ENCODE results near the gene SUMO3.
A peak's percentile ranks its signal among the peaks of the same experiment; 100 is the strongest.

SUMO3 gene

DNA sequence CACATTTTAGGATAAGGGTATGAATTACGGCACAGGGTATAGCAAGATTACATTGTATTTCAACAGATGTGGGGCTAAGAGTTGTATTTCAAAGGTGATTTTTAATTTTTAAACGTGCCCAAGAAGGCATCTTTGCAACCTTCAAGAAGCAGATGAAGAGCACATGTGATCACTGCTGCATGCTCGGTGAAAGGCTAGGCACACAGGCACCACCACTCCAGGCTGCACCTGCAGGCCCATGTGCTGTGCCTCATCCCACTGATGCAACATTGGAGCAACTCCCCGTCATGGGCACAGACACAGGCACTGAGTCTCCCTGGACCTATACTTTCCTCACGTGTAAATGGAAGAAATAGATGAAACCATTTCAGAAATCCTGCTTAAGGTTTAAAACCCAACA, 39.8 kb downstream of the SUMO3 start:
- DNase-seq = no peak

DNA sequence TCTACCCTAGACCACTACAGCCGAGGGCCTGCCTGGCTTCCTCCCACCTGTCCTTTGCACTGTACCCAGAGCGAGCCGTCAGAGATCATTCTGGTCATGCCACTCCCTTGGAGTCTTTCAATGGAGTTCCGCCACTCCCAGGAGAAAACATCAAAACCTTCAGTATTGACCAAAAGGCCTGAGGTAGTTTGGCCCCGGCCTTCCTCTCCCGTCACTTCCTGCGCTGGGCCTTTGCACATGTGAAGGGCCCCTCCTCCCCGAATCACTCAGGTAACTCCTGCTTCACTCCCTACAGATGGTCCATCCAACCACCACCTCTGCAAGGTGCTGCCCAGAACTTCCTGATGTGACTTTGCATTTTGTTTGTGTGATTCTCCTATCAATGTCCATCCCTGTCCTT, 42.9 kb downstream of the SUMO3 start:
- DNase-seq = no peak

DNA sequence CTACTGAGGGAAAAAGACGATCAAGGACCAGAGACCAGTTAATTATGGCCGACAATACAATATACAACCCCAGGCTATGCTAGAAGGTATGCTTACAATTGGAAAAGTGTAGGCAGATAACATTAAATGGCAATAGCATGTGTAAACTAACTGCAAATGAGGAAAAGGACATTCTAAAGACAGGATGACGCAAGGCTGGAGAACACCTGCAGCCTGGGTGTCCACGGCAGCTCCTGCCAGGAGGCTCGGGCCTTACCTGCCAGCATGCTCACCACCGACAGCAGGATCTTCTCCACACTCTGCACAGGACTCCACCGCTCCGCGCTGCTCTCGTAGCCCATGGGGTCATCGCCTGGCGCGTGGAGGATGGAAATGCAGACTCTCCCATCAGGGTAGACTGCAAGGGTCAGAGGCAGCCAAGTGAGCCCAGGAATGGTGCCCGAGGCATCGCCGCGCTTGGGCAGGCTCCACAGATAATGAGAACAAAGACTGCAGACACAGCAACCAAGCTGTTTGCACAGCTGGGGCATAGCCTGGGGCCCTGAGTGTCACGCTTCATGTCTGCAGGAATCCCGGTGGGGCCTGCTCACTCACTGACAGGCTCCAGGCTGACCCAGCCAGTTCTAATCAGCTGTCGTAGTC, 44.5 kb downstream of the SUMO3 start:
- DNase-seq = no peak

DNA sequence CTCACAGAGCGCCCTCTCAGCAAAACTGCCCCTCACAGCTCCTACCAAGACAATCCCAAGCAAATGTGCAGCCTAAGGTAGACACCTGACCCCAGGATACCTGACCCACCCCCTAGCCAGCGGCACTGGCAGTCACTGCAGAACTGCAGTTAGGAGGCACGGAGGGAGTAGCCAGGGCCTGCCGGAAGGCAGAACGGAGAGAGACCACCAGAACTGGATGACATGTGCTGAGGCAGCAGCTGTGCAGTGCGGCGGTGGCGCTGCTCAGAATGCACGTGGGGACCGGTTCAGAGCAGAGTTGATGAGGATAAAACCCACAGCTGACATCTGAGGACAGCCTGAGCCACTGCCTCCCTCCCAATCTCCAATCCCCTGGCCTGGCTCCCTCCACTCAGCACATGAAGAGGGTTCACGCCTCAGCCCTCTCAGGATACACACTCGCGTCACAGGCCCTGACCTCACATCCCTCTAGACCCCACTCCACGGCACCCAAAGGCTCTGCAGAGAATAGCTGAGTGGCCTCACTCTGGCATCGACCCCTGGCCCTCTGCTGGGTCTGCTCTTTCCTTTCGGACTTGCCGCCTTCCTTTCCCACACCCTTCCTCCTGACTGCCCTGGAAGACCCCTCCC, 45.9 kb downstream of the SUMO3 start:
- DNase-seq = no peak

DNA sequence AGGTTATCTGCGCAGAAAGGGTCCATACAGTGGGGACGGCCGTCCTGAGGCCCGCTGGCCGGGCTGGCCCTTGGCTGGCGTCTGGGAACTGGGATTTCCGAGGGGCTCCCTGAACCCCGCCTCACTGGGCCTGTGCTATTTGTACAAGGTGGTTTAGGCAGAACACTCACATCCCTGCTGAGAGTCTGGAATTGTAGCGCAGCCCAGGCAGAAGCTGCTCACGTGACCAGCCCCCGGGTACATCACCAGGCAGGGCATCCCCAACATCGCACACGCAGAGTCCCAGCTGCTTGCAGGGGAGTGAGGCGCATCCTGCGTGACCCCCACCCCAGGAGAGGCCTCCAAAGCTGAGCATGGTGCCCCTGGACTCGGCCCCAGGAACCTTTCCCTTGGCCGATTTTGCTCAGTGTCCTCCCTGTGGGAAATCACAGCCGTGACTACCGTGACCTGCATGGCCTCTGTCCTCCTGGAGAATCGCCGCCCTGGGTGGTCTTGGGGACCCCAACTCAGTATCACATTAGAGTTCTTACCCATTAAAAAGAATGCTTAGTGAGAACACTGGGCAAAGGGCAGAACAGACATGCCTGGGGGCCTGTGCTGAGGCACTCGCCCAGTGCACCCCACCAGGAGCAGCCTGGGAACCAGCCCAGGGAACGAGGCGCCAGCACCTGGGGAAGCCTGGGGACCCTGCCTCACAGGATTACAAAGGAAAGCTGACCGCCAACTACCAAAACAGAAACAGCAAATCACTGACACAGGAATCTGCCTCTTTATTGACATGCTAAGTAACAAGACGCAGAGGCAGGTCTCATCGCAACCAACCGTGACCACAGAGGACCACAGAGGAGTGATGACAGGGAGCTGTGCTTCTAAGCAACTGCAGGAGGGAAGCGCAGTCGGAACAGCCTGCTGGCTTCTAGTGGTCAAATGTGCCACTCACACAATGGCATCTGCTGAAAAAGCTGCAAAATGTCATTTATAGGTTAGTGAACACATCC, 49.7 kb downstream of the SUMO3 start:
- no peak for DNase-seq

DNA sequence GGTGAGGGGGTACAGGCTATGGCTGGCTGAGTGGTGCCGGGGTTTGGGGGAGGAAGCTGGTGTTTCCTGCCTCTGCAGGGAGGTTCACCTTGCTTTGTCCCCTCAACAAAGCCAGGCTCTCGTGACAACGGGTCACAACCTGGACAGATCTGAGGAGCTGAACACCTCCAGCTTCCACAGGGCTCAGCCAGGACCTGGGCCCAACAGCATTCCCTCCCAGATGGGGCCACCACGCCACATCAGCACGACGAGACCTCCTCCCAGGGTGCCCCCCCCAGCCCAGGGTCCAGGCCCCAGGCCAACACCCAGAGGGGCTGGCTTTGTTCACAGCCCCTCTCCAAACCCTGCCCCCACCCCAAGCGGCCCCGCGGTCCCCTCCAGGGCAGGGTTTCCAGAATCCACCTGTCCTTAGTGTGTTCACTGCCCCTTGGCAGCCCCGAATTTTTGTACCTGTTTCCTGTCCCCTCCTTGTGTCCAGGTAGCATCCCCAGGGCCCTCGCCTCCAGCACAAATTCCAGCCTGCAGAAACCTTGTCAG, 51.0 kb downstream of the SUMO3 start:
- no peak for DNase-seq

DNA sequence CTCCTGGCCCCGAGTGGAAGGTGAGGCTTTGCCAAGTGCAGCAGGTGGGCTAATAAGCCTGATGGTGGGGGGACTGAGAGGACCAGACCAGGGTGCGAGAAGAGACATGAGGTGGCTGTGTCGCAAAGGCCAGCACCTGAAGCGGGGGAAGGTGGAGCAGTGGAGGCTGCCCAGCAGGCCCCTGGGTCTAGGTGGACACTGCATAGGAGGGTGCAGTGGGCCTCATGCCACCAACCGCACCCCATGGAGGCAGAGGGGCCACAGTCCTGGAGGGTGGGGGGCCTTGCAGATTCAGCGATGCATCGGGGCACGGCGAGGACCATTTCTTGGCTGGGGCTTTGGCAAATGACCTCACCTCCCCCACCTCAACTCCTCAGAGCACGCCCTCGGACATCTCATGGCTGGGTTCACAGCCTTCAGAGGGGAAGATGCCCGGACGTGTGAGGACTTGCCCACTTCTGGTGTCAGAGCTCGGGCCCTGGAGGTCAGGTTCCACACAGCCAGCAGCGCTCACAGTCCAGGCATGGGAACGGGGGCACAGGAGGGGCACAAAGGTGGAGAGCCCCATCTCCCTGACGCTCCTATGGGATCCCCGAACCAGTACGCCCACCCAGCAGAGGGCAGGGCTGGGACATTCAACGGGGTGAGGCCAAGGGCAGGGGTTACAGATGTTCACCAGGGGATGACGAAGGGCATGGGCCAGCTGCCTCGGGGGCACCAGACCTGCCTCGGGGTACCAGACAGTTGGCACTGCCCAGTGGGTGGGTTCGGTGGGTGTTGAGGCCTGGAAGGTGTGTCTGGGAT, 51.6 kb downstream of the SUMO3 start:
- DNase-seq = no peak

DNA sequence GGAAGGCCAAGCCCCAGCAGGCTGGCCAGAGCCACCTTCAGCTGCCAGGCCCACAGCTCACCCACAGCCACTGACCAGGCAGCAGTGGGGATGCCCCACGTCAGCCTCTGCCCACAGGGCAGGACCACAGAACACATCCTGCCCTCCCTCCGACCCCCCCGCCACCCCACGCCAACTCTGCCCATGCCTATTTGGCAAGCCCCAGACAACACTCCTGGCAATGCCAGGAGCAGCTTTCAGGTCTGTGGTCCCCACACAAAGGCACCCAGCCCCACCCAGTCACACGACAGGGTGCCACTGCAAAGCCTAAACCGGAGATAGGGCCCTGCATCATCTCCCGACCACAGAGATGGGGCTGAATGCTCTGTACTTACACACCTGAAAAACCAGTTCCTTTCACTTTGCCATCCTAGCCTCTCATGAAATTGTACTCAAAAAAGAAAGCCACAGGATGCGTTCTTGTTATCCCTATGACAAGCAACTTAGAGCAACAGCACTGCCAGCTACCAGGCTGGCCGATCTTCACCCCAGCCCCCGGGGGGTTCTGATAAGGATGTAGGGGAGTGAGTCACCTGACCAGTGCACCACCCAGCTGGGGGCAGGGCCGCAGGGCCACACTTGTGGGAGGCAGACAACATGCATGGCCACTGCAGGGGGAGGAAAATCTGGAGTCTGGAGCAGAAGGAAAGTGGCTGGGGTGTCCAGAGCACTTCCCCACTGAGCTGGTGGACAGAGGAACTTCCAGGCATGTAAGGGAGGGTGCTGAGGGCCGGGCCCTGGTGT, 52.4 kb downstream of the SUMO3 start:
- DNase-seq = no peak

DNA sequence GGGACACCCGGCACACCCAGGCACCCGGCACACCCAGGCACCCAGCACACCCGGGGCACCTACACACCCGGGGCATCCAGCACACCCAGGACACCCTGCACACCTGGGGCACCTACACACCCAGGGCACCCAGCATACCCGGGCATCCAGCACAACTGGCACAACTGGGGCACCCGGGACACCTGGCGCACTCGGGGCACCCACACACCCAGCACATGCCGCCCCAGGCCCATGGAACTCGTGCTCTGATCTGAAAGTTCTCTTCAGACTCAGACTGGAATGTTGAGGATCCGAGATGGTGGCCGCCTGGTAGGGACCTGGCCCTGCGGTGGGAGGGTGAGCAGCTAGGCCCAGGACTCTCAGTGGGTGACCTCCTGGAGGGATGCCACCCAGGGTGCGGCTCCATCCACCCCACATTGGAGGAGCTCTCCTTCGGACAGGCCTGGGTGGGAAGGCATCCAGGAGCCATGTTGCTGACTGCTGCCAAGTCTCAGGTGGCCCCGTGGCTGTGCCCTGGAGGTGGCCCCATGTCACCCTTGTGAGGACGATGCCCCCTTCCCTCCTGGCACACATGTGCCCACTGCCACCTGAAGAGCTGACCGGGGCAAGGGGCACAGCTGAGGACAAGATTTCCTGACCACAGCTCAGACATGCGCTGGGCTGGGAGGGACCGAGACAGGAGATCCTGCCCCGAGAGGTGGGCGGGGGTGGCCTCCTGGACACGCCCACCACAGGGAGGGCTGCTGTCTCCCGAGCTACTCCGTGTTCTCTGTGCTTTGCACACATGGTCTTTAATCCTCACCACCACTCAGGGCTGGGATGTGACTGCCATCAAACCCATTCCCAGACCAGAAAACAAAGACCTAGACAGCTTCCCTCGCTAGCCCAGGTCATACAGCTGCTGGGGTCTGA, 53.3 kb downstream of the SUMO3 start:
- no peak for DNase-seq

DNA sequence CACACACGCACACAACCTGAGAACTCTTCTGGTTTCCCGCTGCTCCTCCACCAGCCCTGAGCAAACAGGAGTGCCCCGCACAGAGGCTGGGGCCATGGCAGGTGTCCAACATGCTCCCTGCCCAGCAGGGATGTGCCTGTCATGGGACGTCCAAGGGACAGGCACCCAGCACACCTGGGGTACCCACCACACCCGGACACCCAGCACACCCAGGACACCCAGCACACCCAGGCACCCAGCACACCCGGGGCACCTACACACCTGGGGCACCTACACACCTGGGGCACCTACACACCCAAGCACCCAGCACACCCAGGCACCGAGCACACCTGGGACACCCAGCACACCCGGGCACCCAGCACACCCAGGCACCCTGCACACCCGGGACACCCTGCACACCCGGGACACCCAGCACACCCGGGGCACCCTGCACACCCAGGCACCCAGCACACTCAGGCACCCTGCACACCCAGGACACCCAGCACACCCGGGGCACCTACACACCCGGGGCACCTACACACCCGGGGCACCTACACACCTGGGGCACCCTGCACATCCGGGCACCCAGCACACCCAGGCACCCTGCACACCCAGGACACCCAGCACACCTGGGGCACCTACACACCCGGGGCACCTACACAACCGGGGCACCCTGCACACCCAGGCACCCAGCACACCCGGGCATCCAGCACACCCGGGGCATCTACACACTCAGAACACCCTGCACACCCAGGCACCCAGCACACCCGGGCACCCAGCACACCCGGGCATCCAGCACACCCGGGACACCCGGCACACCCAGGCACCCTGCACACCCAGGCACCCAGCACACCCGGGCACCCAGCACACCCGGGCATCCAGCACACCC, 54.2 kb downstream of the SUMO3 start:
- no peak for DNase-seq

DNA sequence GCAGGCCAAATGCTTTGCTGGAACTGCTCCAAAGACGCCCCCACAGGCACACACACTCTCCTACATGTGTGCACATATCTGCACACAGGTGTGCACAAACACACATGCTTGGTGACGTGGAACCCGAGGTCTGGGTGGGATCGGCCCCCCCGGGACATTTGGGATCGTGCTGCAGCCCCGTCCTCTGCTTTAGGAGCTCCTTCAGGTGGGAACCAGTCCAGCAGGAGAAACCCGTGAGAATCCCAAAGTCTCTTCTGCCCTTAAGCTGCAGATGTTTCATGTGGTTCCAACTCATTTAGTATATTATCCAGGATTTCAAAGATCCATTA, 54.8 kb downstream of the SUMO3 start:
- DNase-seq = no peak

DNA sequence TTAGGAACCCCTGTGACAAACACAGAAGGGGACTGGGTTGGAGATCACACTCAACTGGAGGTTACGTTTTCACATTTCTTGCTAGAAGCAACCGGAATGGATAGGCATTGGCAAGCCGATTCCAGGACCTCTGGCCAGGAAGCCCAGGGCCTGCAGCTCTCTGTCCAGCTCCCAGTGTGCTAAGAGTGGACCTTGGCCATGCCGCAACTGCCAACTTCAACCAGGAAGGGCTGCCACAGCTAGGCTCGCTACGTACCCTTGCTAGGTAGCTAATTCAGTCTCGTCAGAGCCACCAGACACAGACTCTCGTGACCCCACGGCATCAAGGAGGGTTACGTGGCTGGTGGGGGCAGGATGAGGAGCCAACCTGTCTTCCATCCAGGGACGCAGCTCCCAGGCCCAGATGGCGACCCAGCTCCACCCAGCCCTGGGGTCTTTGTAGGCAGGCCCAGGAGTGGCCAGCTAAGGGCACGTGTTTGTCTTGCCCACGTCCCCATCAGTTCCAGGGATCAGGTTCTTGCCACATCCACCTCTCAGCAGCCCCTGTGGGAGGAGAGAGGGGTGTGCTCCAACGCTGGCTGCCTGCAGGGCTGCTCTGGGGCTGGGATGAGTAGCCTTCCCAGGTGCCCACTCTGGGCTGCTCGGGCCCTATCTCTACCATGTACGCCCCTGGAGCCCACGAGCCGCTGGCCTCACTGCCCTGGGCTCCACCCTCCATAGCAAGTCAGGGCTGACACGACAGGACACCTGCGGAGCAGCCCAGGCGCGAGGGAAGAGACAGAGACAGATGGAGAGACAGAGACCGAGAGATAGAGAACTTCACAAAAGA, 55.4 kb downstream of the SUMO3 start:
- no peak for DNase-seq

DNA sequence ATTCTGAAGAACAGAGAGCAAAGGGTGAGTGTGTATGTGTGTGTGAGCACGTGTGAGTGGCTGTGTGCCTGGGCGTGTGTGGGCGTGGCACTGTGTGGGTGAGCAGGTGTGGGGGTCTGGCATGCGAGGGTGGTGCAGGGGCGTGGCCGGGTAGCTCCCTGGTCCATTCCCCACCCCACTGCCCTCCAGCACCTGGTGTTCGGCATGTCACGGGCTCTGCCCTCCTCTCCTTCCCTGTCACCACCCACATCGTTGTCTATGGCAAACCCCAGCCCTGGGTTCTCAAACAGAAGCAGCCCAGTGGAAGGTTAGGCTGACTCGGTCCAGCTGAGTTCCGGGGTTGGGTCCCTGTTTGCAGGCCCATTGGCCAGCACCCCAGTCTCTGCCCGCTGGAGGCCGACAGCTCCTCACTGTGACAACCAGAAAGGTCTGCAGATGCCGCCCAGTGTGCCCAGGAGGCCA, 56.1 kb downstream of the SUMO3 start:
- no peak for DNase-seq

DNA sequence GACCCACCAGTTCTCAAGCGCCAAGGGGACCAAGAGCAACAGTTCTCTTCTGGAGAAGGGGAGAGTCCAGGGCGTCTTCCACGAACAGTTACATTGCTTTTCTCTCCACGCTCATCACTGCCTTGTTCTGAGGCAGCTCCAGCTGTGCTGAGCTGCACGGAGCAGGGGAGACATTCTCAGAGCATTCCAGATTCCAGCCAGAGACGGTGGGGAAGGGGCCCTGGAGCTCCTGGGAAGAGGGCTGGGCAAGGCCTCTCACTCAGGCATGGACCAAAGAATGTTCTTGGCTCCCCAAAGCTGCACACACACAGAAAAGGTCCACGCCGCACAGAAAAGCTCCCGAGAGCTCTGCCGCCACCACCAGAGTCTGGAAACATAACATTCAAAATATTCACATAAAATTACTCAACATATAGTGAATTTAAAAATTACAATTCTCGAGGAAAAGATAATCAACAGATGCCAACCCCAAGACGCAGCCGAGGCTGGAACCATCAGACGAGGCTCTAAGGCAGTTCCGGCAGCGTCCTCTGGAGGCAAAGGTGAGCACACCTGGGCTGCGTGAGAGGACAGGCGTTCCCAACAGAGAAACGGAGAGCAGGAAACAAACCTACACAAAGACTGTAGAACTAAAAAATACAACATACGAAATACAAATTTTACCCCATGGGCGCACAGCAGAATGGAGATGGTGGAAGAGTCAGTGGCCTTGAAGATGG, 56.7 kb downstream of the SUMO3 start:
- peak; percentile 39 for DNase-seq

DNA sequence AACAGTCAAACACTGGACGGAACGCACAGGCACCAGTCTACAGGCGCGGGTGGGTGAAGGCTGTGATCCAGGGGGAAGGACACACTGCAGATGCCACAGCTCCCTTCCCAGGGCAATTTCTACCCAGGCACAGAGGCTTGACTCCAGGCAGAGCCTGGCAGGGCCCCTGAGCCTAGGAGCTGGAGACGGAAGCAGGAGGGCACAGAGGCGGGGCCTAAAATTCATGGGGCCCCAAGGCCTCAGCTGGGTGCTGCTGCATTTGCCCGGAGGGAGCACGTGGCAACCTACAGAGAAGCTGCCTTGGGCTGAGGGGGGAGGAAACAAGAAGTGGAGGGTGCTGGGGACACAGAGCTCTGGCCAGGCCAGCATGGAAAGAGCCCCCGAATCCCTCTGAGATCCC, 57.5 kb downstream of the SUMO3 start:
- peak; percentile 37 for DNase-seq

DNA sequence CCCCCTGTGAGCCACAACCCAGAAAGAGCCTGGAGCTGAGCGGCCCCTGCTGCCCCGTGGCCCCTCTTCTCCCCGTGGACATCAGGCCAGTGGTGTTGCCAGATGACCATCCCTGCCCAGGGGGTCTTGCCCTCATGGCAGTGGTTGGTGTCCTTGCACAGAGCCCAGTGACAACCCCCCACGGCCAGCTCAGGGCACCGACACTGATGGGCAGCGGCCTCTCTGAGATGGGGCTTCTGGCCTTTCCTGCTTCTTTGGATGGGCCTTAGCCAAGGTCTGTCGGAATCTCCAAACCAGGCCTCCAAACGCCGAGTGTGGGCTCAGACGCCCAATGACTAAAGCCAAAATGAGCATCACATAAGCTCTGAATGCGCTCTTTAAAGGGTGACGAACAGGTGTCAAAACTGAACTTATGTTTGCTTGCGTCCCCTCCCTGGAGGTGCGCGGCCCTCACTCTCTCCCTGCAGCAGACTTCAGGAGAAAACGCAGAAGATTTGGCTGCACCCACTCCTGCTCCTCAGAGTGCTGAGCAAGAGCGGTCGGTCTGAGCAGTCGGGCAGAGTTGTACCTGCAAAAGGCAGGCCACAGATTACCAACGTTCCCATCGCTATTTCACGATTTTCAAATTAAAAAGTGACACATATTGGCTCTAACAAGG, 58.1 kb downstream of the SUMO3 start:
- DNase-seq = no peak
